Measurements from ENCODE around the gene FNDC3B.

The FNDC3B gene

GRCh38 chr3:172054115-172054764, 14.9 kb downstream of the FNDC3B start:
- TF ChIP-seq CTCF (IDR thresholded peaks at IDR 0.05; ENCODE audit: insufficient read depth, missing control alignments): no peak
- no peak for FAIRE-seq

GRCh38 chr3:172056416-172056815, 17.0 kb downstream of the FNDC3B start:
- DNase-seq (ENCODE audit: insufficient read length, low spot score): no peak
- FAIRE-seq: no peak
- no peak for TF ChIP-seq CTCF (IDR thresholded peaks at IDR 0.05; ENCODE audit: insufficient read depth, missing control alignments)

More at GRCh38 chr3:172054115-172054764, 14.9 kb downstream of the FNDC3B start:
- no peak for DNase-seq (ENCODE audit: insufficient read length, low spot score)

- FAIRE-seq (no peak), DNase-seq (ENCODE audit: insufficient read length, low spot score) (no peak)
- no peak for TF ChIP-seq CTCF (IDR thresholded peaks at IDR 0.05; ENCODE audit: insufficient read depth, missing control alignments)
These were observed 17.7 kb downstream of the FNDC3B start for GRCh38 chr3:172057059-172057458.

- FAIRE-seq (no peak), DNase-seq (ENCODE audit: insufficient read length, low spot score) (no peak)
- no peak for TF ChIP-seq CTCF (IDR thresholded peaks at IDR 0.05; ENCODE audit: insufficient read depth, missing control alignments)
These were observed 18.4 kb downstream of the FNDC3B start for GRCh38 chr3:172057624-172058327.

- no peak for DNase-seq (ENCODE audit: insufficient read length, low spot score)
- no peak for TF ChIP-seq CTCF (IDR thresholded peaks at IDR 0.05; ENCODE audit: insufficient read depth, missing control alignments)
- FAIRE-seq: no peak
These were observed 20.2 kb downstream of the FNDC3B start for GRCh38 chr3:172059532-172059931.

GRCh38 chr3:172060234-172060633, 20.9 kb downstream of the FNDC3B start:
- no peak for TF ChIP-seq CTCF (IDR thresholded peaks at IDR 0.05; ENCODE audit: insufficient read depth, missing control alignments)
- FAIRE-seq (no peak), DNase-seq (ENCODE audit: insufficient read length, low spot score) (no peak)

GRCh38 chr3:172061724-172062184, 22.4 kb downstream of the FNDC3B start:
- no peak for DNase-seq (ENCODE audit: insufficient read length, low spot score)
- TF ChIP-seq CTCF (IDR thresholded peaks at IDR 0.05; ENCODE audit: insufficient read depth, missing control alignments): no peak
- no peak for FAIRE-seq
